ENCODE results near the gene PWP2.

Gene PWP2

DNA sequence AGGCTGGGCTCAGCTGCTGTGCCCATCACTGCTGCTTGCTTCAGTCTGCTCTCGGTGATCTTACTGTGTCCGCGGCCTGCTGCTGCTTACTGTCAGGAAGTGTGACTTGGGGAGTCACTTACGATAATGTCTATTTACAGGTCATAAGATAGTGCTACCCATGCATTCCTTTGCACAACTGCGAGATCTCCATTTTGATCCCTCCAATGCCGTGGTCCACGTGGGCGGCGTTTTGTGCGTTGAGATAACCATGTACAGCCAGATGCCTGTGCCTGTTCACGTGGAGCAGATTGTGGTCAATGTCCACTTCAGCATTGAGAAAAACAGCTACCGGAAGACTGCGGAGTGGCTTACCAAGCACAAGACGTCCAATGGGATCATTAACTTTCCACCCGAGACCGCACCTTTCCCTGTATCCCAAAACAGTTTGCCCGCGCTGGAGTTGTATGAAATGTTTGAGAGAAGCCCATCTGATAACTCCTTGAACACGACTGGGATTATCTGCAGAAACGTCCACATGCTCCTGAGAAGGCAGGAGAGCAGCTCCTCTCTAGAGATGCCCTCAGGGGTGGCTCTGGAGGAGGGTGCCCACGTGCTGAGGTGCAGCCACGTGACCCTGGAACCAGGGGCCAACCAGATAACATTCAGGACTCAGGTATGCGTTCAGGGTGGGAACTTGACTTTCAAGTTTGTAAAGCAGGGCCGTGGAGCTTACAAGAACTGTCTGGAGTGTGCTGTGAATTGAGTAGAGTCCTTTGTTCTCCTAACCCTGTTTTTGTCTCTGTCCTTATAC, 24.4 kb upstream of the PWP2 start:
- CTCF ChIA-PET: interaction anchor here (0.9 to 3.8 kb wide), 3 partner anchors 9 to 12 kb away, joined by 4 to 17 read pairs (median 5); no protein-coding TSS in a partner anchor
- POLR2A ChIA-PET: no interaction called here

DNA sequence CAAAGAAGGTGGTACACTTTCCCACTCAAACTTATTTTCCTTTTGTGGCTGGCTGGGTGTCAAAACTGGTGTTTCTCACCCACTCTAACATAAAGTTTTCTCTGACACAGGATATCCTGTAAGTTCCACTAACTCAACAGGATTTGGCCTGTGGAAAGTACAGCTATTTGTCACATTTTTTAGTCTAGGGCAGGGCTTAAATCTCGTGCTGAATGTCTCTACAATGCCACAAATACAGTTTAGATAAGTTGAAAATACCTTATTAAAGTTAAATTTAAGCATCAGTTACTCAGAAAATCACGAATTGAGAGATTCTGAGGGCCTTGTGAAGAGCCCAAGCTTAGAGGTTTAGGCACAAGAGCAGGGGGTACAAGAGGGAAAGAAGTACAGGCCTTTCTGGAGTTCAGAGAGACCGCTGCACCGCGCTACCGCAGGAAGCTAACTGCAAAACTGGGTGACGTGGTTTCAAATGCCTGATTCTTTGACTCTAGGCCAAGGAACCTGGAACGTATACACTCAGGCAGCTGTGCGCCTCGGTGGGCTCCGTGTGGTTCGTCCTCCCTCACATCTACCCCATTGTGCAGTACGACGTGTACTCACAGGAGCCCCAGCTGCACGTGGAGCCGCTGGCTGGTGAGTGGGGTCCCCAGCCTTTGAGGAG, 23.4 kb upstream of the PWP2 start:
- TF ChIP-seq, protein P1, sequence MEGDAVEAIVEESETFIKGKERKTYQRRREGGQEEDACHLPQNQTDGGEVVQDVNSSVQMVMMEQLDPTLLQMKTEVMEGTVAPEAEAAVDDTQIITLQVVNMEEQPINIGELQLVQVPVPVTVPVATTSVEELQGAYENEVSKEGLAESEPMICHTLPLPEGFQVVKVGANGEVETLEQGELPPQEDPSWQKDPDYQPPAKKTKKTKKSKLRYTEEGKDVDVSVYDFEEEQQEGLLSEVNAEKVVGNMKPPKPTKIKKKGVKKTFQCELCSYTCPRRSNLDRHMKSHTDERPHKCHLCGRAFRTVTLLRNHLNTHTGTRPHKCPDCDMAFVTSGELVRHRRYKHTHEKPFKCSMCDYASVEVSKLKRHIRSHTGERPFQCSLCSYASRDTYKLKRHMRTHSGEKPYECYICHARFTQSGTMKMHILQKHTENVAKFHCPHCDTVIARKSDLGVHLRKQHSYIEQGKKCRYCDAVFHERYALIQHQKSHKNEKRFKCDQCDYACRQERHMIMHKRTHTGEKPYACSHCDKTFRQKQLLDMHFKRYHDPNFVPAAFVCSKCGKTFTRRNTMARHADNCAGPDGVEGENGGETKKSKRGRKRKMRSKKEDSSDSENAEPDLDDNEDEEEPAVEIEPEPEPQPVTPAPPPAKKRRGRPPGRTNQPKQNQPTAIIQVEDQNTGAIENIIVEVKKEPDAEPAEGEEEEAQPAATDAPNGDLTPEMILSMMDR (IDR thresholded peaks at IDR 0.05; ENCODE audit: control extremely low read depth, extremely low read depth, low read depth, missing control alignments): no peak
- CTCF ChIA-PET: interaction anchor here (0.9 to 3.8 kb wide), 4 partner anchors 10 to 46 kb away, joined by 3 to 17 read pairs (median 4); no protein-coding TSS in a partner anchor

More for the DNA sequence above, 24.4 kb upstream of the PWP2 start:
- DNase-seq (ENCODE audit: extremely low spot score): no peak
- TF ChIP-seq, protein P1 (IDR thresholded peaks at IDR 0.05; ENCODE audit: control extremely low read depth, extremely low read depth, low read depth, missing control alignments): no peak

DNA sequence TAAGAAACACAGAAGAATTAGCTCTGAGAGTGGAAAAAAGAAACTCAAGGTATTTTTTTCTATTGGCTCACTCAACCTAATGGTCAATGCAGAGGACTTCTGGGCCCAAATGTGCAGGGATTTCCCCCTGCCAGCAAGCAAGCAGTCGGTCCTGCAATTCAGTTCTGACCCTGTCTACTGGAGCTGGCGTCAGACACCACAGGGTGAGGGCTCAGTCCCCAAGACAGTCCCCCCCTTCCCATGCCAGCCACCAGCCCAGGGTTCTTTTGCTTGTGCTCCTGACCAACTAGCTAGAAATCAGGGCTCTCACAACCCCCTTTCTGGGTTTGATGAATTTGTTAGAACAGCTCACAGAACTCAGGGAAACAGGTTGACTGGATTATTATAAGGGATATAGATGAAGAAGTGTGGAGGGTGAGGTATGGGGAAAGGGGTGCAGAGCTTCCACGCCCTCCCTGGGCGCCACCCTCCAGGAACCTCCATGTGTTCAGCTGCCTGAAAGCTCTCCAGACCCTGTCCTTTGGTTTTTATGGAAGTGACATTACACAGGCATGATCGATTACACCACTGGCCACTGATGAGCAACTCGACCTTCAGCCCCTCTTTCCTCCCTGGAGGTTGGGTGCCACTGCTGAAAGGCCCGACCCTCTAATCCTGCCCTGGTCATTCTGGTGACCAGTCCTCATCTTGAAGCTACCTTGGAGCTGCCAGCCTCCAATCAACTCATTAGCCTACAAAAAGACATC, 22.5 kb upstream of the PWP2 start:
- TF ChIP-seq, protein P1 (IDR thresholded peaks at IDR 0.05; ENCODE audit: control extremely low read depth, extremely low read depth, low read depth, missing control alignments): no peak
- no peak for DNase-seq (ENCODE audit: extremely low spot score)
- CTCF ChIA-PET: interaction anchor here (1.1 to 3.8 kb wide), 4 partner anchors 11 to 109 kb away, joined by 3 to 17 read pairs (median 4); no protein-coding TSS in a partner anchor
- POLR2A ChIA-PET: no interaction called here

More for the DNA sequence above, 23.4 kb upstream of the PWP2 start:
- POLR2A ChIA-PET: no interaction called here
- no peak for DNase-seq (ENCODE audit: extremely low spot score)

DNA sequence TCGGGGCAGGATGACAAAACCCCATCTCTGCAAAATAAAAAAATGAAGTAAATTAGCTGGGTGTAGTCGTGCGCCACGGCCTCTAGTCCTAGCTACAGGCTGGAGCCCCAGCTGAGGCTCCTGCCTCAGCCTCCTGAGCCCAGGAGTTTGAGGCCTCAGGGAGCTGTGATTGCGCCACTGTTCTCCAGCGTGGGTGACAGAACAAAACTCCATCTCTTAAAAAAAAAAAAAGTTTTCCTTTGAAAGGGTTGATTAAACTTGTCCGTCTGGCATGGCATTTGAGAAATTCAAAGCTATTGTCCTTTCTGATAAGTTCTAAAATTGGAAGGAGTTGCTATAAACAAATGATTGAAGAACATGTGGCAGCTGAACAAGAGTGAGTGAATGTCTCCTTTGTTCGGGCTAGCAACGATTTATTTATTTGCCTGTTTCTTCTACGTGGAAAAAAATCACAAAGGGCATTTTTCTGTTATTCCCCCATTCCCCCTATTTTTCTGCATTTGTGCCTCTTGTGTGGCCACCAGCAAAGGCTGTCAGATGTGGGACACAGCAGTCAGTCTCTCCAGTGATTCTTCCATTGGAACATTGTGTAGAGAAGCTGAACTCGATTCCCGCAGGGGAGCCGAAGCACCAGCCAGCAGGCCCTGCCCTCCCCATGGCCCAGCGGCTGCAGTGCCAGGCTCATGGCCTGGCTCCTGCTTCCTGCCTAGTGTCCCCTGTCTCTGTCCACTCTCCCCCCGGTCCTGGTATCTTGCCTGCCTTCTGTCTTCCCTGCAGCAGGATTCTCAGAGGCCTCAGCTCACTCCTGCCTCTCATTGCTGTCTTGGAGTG, 21.5 kb upstream of the PWP2 start:
- TF ChIP-seq, protein P1 (IDR thresholded peaks at IDR 0.05; ENCODE audit: control extremely low read depth, extremely low read depth, low read depth, missing control alignments): no peak
- DNase-seq (ENCODE audit: extremely low spot score): no peak
- POLR2A ChIA-PET: no interaction called here
- CTCF ChIA-PET: interaction anchor here (1.1 to 3.8 kb wide), 2 partner anchors 12 to 110 kb away, joined by 4 to 17 read pairs; no protein-coding TSS in a partner anchor

DNA sequence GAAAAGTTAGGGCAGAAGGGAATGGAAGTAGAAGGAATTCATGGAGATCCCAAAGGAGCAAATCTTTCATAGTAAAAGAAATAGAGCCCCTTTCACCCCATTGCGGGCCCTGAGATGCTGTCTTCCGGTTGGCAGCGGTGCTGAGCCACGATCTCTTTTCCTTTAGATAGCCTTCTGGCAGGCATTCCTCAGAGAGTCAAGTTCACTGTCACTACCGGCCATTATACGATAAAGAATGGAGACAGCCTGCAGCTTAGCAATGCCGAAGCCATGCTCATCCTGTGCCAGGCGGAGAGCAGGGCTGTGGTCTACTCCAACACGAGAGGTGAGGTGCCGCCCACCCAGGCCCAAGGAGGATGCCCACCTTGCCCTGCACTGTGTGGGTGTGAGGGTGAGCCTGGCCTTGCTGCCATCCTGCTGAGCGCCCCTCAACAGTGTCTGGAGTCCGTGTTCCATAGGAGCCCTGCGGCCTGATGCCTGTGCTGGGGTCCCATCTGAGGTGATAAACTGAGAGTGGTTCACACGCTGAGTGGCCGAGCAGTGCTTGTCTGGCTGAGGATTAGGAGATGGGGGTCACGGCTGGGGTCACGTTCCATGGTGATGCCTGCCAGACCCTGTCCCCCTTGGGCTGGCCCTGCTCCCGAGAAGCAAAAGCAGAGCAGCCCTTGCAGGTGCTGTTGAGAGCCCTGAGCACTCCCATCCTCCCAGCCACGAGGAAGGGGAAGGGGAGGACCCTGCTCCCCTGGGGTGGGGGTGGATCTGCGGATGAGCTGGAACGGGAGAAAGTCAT, 20.4 kb upstream of the PWP2 start:
- CTCF ChIA-PET: interaction anchor here (1.3 kb wide), 1 partner anchor 110 kb away, joined by 3 read pairs; no protein-coding TSS in a partner anchor
- POLR2A ChIA-PET: no interaction called here
- TF ChIP-seq, protein P1 (IDR thresholded peaks at IDR 0.05; ENCODE audit: control extremely low read depth, extremely low read depth, low read depth, missing control alignments): no peak
- DNase-seq (ENCODE audit: extremely low spot score): no peak

All from GM10248 (cell line).